Astrocyte (in vitro differentiated cells and primary cell): Measurements from ENCODE around the gene BACH2.

Experiments used
- CTCF ChIP-seq: IDR thresholded peaks from 2 replicates; pipeline ENCODE4 v1.5.1; 2011; ENCODE audit warnings: low read depth, mild to moderate bottlenecking, inconsistent platforms, low read length, moderate library complexity; ENCODE audit not compliant: insufficient read depth
- EZH2 ChIP-seq: IDR thresholded peaks from 2 replicates; pipeline ENCODE4 v1.6.1; 2012; ENCODE audit warnings: mild to moderate bottlenecking, low read length, inconsistent platforms; ENCODE audit not compliant: insufficient read depth

- TF ChIP-seq CTCF = no peak
- no peak for TF ChIP-seq EZH2
These were observed 341.3 kb downstream of the BACH2 start for GRCh38 chr6:89955364-89955763.
